CD4-positive, alpha-beta T cell treated with Interleukin-2 at 100 ng/mL for 4 hours (primary cell): ENCODE results near the gene APBA2.

Experiments used
- DNase-seq: peaks from one replicate; pipeline ENCODE4 v3.0.0-alpha.2; 2020; ENCODE audit warnings: low spot score

APBA2 gene

GRCh38 chr15:28957606-28958498 is 72.1 kb downstream of the APBA2 start:
- no peak for DNase-seq

GRCh38 chr15:28959326-28959725 is 73.6 kb downstream of the APBA2 start:
- no peak for DNase-seq

GRCh38 chr15:28960979-28961378 is 75.2 kb downstream of the APBA2 start:
- DNase-seq, result no peak

GRCh38 chr15:28961391-28961790 is 75.6 kb downstream of the APBA2 start:
- DNase-seq, result no peak

- DNase-seq, result no peak
Measured at GRCh38 chr15:28962851-28963710, 77.3 kb downstream of the APBA2 start.

- no peak for DNase-seq
Measured at GRCh38 chr15:28963711-28964081, 77.9 kb downstream of the APBA2 start.

GRCh38 chr15:28964098-28964497 is 78.3 kb downstream of the APBA2 start:
- DNase-seq, result no peak

GRCh38 chr15:28967066-28967465 is 81.3 kb downstream of the APBA2 start:
- no peak for DNase-seq

GRCh38 chr15:28967990-28968389 is 82.2 kb downstream of the APBA2 start:
- no peak for DNase-seq

- no peak for DNase-seq
Measured at GRCh38 chr15:28969511-28970085, 83.8 kb downstream of the APBA2 start.

GRCh38 chr15:28974142-28974541 is 88.4 kb downstream of the APBA2 start:
- peak; percentile 24 for DNase-seq

GRCh38 chr15:28975766-28976179 is 90.0 kb downstream of the APBA2 start:
- peak; percentile 74 for DNase-seq

- no peak for DNase-seq
Measured at GRCh38 chr15:28977377-28978010, 91.7 kb downstream of the APBA2 start.

GRCh38 chr15:28978011-28978378 is 92.2 kb downstream of the APBA2 start:
- DNase-seq, result no peak

- DNase-seq, result no peak
Measured at GRCh38 chr15:28978661-28979060, 92.9 kb downstream of the APBA2 start.

GRCh38 chr15:28979208-28979841 is 93.6 kb downstream of the APBA2 start:
- no peak for DNase-seq

GRCh38 chr15:28980709-28981350 is 95.1 kb downstream of the APBA2 start:
- no peak for DNase-seq

GRCh38 chr15:28981351-28981720 is 95.6 kb downstream of the APBA2 start:
- DNase-seq, result no peak

GRCh38 chr15:28981921-28982320 is 96.1 kb downstream of the APBA2 start:
- DNase-seq, result no peak

- no peak for DNase-seq
Measured at GRCh38 chr15:28982886-28983285, 97.1 kb downstream of the APBA2 start.
